ENCODE data around the gene DPF3.

The DPF3 gene

GRCh38 chr14:72651081-72651480, 242.8 kb downstream of the DPF3 start:
- no peak for TF ChIP-seq ZNF384 (IDR thresholded peaks at IDR 0.05)
- TF ChIP-seq FOXA1 (IDR thresholded peaks at IDR 0.05) = no peak
- POLR2A ChIA-PET = no interaction called here
- no peak for DNase-seq (ENCODE audit: extremely low spot score)
- CTCF ChIA-PET = interaction anchor here (0.6 kb wide), 1 partner anchor 9 kb away, joined by 3 read pairs; no protein-coding TSS in a partner anchor

GRCh38 chr14:72649603-72650227, 244.2 kb downstream of the DPF3 start:
- CTCF ChIA-PET = no interaction called here
- TF ChIP-seq ELF4 (IDR thresholded peaks at IDR 0.05) (no peak), L3MBTL2 (conservative IDR thresholded peaks at IDR 0.05) (no peak), FOXA1 (IDR thresholded peaks at IDR 0.05) (no peak), ARNT (IDR thresholded peaks at IDR 0.05) (no peak), ZNF384 (IDR thresholded peaks at IDR 0.05) (no peak), FOXK2 (IDR thresholded peaks at IDR 0.05) (no peak), HDGF (IDR thresholded peaks at IDR 0.05; ENCODE audit: borderline replicate concordance) (no peak), SP1 (IDR thresholded peaks at IDR 0.05) (no peak), SUZ12 (IDR thresholded peaks at IDR 0.05) (no peak), NFRKB (IDR thresholded peaks at IDR 0.05) (no peak), FOXM1 (IDR thresholded peaks at IDR 0.05; ENCODE audit: borderline replicate concordance) (no peak), TARDBP (IDR thresholded peaks at IDR 0.05) (no peak), LEF1 (IDR thresholded peaks at IDR 0.05; ENCODE audit: borderline replicate concordance) (no peak), PKNOX1 (IDR thresholded peaks at IDR 0.05) (no peak)
- no peak for DNase-seq (ENCODE audit: extremely low spot score)
- POLR2A ChIA-PET = no interaction called here

- DNase-seq (ENCODE audit: extremely low spot score) = no peak
- ChIA-PET POLR2A (no interaction called here), CTCF (no interaction called here)
- TF ChIP-seq TARDBP (IDR thresholded peaks at IDR 0.05) = no peak
- TF ChIP-seq ZNF384 (IDR thresholded peaks at IDR 0.05) = no peak
- TF ChIP-seq FOXM1 (IDR thresholded peaks at IDR 0.05; ENCODE audit: borderline replicate concordance) = no peak
- TF ChIP-seq ELF4 (IDR thresholded peaks at IDR 0.05) = no peak
- no peak for TF ChIP-seq PKNOX1 (IDR thresholded peaks at IDR 0.05)
- no peak for TF ChIP-seq L3MBTL2 (conservative IDR thresholded peaks at IDR 0.05)
Observed at GRCh38 chr14:72647782-72648181, 246.1 kb downstream of the DPF3 start.

- DNase-seq (ENCODE audit: extremely low spot score) = no peak
- ChIA-PET CTCF (no interaction called here), POLR2A (no interaction called here)
- TF ChIP-seq FOXK2 (IDR thresholded peaks at IDR 0.05) (no peak), L3MBTL2 (conservative IDR thresholded peaks at IDR 0.05) (no peak), PKNOX1 (IDR thresholded peaks at IDR 0.05) (no peak), ARNT (IDR thresholded peaks at IDR 0.05) (no peak), ZNF384 (IDR thresholded peaks at IDR 0.05) (no peak), CTBP1 (IDR thresholded peaks at IDR 0.05; ENCODE audit: borderline replicate concordance) (no peak), TARDBP (IDR thresholded peaks at IDR 0.05) (no peak), BHLHE40 (IDR thresholded peaks at IDR 0.05; ENCODE audit: borderline replicate concordance) (no peak), FOXA1 (IDR thresholded peaks at IDR 0.05) (no peak), SP1 (IDR thresholded peaks at IDR 0.05) (no peak), ELF4 (IDR thresholded peaks at IDR 0.05) (no peak), SUZ12 (IDR thresholded peaks at IDR 0.05) (no peak), HDGF (IDR thresholded peaks at IDR 0.05; ENCODE audit: borderline replicate concordance) (no peak), FOXM1 (IDR thresholded peaks at IDR 0.05; ENCODE audit: borderline replicate concordance) (no peak), NFRKB (IDR thresholded peaks at IDR 0.05) (no peak)
Observed at GRCh38 chr14:72646861-72647528, 246.9 kb downstream of the DPF3 start.

- ChIA-PET CTCF (no interaction called here), POLR2A (no interaction called here)
- DNase-seq (ENCODE audit: extremely low spot score) = no peak
- TF ChIP-seq NFRKB (IDR thresholded peaks at IDR 0.05) (no peak), ZNF384 (IDR thresholded peaks at IDR 0.05) (no peak), PKNOX1 (IDR thresholded peaks at IDR 0.05) (no peak), BHLHE40 (IDR thresholded peaks at IDR 0.05; ENCODE audit: borderline replicate concordance) (no peak), SUZ12 (IDR thresholded peaks at IDR 0.05) (no peak), HDGF (IDR thresholded peaks at IDR 0.05; ENCODE audit: borderline replicate concordance) (no peak), L3MBTL2 (conservative IDR thresholded peaks at IDR 0.05) (no peak), CTBP1 (IDR thresholded peaks at IDR 0.05; ENCODE audit: borderline replicate concordance) (no peak), FOXM1 (IDR thresholded peaks at IDR 0.05; ENCODE audit: borderline replicate concordance) (no peak), TARDBP (IDR thresholded peaks at IDR 0.05) (no peak), SP1 (IDR thresholded peaks at IDR 0.05) (no peak), FOXK2 (IDR thresholded peaks at IDR 0.05) (no peak), FOXA1 (IDR thresholded peaks at IDR 0.05) (no peak), ARNT (IDR thresholded peaks at IDR 0.05) (no peak), ELF4 (IDR thresholded peaks at IDR 0.05) (no peak), LEF1 (IDR thresholded peaks at IDR 0.05; ENCODE audit: borderline replicate concordance) (no peak)
Observed at GRCh38 chr14:72645706-72646105, 248.2 kb downstream of the DPF3 start.

Data from HEK293T (cell line).